GM10248 (cell line): ENCODE results near the gene RANBP2.

ENCODE experiments used
- CTCF ChIA-PET: fragments of 300-600 bp; sonication (Branson Sonifier 250); formaldehyde crosslinking; extraction: SDS; loops from one replicate; lab custom pipeline; 2021; ENCODE audit warnings: antibody characterized with exemption; lab: Yijun Ruan, JAX
- POLR2A ChIA-PET: fragments of 350-650 bp; sonication (Branson Sonifier 250); formaldehyde crosslinking; extraction: SDS; loops from one replicate; lab custom pipeline; 2020; ENCODE audit warnings: antibody characterized with exemption; lab: Yijun Ruan, JAX
- DNase-seq: peaks from one replicate; pipeline ENCODE4 v3.0.0; 2012; ENCODE audit errors: extremely low spot score
- TF ChIP-seq, protein P1 (sequence below): IDR thresholded peaks from 2 replicates; pipeline ENCODE4 v1.5.1; 2012; ENCODE audit warnings: mild to moderate bottlenecking, low read depth; ENCODE audit errors: extremely low read depth, missing control alignments, control extremely low read depth

RANBP2 gene

DNA sequence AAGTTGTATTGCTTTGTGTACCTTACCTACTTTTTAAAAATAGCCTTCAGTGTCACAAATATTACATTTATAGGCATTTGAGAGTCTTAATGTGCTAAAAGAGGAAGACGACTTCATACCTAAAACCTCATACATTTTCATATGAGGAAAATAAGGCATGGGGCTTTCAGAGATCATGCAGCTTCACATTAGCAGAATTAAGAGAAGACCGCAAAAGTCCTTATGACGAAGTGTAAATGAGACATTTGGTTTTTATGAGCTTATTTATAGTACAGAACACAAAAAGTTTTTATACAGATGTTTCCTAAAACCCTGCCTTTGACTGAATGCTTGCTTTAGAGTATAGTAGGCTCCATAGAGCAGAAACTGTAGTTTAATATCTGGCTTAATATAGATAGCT lies 57.2 kb downstream of the RANBP2 start:
- TF ChIP-seq, protein P1, sequence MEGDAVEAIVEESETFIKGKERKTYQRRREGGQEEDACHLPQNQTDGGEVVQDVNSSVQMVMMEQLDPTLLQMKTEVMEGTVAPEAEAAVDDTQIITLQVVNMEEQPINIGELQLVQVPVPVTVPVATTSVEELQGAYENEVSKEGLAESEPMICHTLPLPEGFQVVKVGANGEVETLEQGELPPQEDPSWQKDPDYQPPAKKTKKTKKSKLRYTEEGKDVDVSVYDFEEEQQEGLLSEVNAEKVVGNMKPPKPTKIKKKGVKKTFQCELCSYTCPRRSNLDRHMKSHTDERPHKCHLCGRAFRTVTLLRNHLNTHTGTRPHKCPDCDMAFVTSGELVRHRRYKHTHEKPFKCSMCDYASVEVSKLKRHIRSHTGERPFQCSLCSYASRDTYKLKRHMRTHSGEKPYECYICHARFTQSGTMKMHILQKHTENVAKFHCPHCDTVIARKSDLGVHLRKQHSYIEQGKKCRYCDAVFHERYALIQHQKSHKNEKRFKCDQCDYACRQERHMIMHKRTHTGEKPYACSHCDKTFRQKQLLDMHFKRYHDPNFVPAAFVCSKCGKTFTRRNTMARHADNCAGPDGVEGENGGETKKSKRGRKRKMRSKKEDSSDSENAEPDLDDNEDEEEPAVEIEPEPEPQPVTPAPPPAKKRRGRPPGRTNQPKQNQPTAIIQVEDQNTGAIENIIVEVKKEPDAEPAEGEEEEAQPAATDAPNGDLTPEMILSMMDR = no peak
- POLR2A ChIA-PET = no interaction called here
- CTCF ChIA-PET = interaction anchor here (0.7 to 0.8 kb wide), 2 partner anchors 13 to 40 kb away, joined by 3 read pairs; no protein-coding TSS in a partner anchor
- DNase-seq = peak; percentile 29

DNA sequence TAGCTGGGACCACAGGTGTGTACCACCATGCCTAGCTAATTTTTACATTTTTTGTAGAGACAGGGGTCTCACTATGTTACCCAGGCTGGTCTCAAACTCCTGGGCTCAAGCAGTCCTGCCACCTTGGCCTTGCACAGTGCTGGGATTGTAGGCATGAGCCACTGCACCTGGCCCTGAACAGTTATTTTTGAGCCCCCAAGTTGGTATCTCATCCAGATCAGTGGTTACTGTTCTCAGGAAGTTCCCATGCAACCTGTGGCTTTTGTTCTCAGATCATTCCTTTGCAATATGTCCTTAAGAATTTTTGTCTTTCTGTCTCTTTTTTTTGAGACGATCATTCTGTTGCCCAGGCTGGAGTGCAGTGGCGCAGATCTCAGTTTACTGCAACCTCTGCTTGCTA lies 59.6 kb downstream of the RANBP2 start:
- TF ChIP-seq, protein P1 = no peak
- POLR2A ChIA-PET = no interaction called here
- DNase-seq = no peak
- CTCF ChIA-PET = no interaction called here

DNA sequence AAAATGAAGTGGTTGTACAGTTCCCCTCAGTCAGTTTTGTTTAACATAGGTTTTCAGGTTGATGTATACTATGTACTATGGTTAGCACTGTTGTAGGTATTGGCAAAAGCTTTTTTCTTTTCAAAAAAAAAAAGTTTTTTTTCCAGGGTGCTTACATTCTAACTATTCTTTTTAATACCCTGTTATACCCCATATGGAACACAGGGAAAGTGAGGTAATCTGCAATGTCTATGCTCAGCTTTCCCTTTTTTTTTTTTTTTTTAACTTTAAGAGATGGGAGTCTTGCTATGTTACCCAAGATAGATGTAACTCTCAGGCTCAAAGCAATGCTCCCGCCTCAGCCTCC lies 66.7 kb downstream of the RANBP2 start:
- ChIA-PET POLR2A (no interaction called here), CTCF (no interaction called here)
- TF ChIP-seq, protein P1 = no peak
- no peak for DNase-seq

DNA sequence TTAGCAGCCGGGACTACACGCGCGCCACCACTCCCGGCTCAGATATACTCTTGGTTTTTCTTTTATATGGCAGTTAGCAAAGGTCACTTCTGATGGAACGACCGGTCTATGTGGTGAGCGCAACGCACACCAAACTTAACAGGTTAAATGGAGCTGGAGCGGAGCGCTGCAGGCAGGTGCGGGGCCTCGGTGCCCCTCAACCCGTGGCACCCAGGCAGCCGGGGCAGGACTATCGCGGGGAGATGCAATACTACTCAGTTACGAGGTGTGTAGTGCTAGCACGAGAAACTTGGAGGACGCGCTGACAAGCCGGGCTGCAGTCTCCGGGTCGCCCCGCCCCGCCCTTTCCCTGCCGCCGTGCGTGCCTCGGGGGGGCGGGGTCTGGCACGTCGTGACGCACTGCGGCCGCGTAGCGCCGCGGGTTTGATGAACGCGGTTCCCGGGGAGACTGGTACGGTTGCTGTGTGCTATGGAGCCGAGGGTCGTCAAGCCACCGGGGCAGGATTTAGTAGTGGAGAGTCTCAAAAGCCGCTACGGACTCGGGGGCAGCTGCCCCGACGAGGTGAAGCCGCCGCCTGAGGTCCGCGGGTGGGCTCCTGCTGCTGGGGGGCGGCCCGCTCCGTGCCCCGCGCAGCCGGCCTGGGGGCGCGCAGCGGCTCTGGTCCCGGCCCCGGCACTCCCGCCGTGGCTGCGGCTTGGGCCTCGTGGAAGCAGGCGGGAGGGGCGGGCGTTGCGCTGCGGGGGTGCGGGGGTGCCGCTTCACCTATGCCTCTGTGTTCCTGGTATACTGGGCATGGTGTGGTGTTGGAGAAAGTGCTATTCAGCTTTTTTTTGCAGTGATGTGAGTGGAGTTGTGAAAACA lies 67.3 kb downstream of the RANBP2 start, which contains the start of gene CCDC138:
Gene CCDC138 (plus strand): TSS at position 418 of the 862 bp plus-strand sequence. CDS start 52 bp downstream, at position 470.
- CTCF ChIA-PET = no interaction called here
- DNase-seq = peak; percentile 94
- POLR2A ChIA-PET = no interaction called here
- TF ChIP-seq, protein P1 = no peak

DNA sequence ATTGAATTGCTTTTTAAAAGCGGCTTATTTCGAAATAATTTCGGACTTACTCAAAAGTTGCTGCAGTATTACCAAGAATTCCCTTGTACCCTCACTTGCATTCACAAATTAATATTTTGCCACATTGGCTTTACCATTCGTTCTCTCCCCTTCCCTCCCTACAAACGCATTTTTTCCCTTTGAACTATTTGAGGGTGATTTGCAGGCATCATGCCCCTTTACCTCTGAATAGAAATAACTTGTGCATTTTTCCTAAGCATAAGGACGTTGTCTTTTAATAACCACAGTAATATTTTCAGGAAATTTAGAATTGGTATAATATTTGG lies 67.9 kb downstream of the RANBP2 start:
- TF ChIP-seq, protein P1 = no peak
- DNase-seq = no peak
- ChIA-PET CTCF (no interaction called here), POLR2A (no interaction called here)

DNA sequence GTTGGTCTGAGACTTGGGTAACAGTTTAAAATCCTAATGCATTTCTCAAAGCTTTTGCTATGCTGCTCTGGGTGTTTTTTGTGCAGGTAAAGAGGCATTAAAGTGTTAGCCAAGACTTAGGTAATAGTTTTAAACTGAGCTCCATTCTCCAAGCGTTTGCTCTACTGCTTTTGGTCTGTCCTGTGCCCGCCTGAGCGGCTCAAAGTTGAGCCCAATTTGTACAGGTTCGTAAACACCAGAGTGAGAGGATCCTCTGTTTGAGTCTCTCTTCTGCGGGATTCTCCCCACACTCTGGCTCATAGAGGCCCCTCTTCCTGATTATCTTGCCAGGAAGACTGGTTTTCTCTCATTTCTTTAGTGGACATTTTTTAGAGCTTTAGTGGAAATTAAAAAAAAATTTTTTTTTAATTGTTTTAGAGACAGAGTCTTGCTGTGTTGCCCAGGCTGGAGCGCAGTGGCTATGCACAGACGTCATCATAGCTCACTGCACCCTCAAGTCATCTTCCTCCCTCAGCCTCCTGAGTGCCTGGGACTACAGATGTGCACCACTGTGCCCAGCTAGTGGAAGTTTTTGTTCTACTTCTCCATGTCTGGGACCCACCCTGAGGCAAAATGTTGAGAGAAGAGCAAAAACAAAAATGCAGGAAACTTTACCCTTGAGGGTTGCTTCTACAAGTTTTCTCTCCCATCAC lies 83.9 kb downstream of the RANBP2 start:
- DNase-seq = no peak
- TF ChIP-seq, protein P1 = no peak
- CTCF ChIA-PET = no interaction called here
- POLR2A ChIA-PET = no interaction called here
